Activated naive CD4-positive, alpha-beta T cell treated with anti-CD3 and anti-CD28 coated beads, Interleukin-2, amount 10 ng/mL, durations not matched to agents 7 days and 5 days (primary cell): ENCODE measurements around the gene AQP12A.
"Not testable (repeated sequence)": the region's sequence is repeated elsewhere in the genome, so short reads cannot be mapped to it uniquely, and the experiment has no call there.

ENCODE experiments used
- CTCF ChIA-PET: fragments of 350-600 bp; sonication (Branson Sonifier 250); formaldehyde crosslinking; loops from one replicate; lab custom pipeline; 2021; ENCODE audit warnings: antibody characterized with exemption; lab: Charles Lee
- DNase-seq: peaks from one replicate; pipeline ENCODE4 v3.0.0-alpha.2; 2020
- H3K27ac Mint-ChIP-seq: one replicate; pipeline ENCODE4 v1.8.0; 2021; ENCODE audit warnings: mild to moderate bottlenecking, moderate library complexity, mixed read lengths
- H3K27me3 Mint-ChIP-seq: one replicate; pipeline ENCODE4 v1.8.0; 2021; ENCODE audit warnings: mild to moderate bottlenecking, mixed read lengths
- H3K36me3 Mint-ChIP-seq: one replicate; pipeline ENCODE4 v1.8.0; 2021; ENCODE audit warnings: mixed read lengths
- H3K4me1 Mint-ChIP-seq: one replicate; pipeline ENCODE4 v1.8.0; 2021; ENCODE audit warnings: mixed read lengths
- H3K4me3 Mint-ChIP-seq: one replicate; pipeline ENCODE4 v1.8.0; 2021; ENCODE audit warnings: mild to moderate bottlenecking, moderate library complexity, mixed read lengths
- H3K9me3 Mint-ChIP-seq: one replicate; pipeline ENCODE4 v1.8.0; 2021; ENCODE audit warnings: mixed read lengths

The AQP12A gene

DNA sequence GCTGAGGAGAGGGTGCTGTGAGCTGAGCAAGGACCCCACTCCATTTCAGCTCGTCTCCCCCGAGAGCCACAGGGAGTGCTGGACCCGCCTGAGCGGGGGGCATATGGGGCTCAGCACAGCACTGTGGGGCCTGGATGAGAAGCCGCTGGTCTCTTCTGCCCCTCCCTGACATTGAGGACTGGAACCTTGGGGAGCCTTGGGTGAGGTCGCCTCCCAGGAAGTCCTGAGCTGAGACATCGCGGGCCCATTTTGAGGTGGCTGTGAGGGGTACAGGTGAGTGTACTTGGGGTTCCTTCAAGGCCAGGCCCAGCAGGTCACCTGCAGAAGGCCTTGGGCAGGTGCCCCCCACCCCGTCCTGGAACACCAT lies 3.1 kb upstream of the AQP12A start:
- no peaks in the 10 kb centered on the region for H3K9me3 Mint-ChIP-seq
- H3K4me1 Mint-ChIP-seq, result peaks cover 8% of the 10 kb centered on the region
- no peak overlapping the region for H3K27ac Mint-ChIP-seq
- no peak overlapping the region for H3K4me3 Mint-ChIP-seq
- no peak for DNase-seq
- CTCF ChIA-PET, result interaction anchor here (0.7 kb wide), 1 partner anchor 58 kb away, joined by 3 read pairs; no protein-coding TSS in a partner anchor
- peaks cover 24% of the 10 kb centered on the region for H3K27me3 Mint-ChIP-seq
- no peaks in the 10 kb centered on the region for H3K36me3 Mint-ChIP-seq

DNA sequence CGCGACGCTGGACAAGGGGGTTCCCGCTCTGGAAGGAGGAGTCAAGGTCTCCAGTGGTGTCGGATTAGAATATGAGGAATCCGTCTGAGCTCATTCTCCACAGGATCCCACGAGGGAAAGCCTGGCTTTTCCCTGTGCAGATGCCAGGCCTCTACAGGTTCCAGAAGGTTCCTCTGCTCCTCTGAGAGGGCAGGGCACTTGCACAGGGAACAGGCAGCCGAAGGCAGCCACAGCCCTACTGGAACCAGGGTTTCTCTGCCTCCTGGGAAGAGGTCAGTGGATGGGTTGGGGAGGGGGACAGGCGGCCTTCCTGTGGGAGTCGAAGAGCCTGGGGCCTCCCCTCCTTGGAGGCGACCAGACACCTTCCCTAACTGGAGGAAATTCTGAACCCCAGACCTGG lies 1.7 kb upstream of the AQP12A start:
- no peak overlapping the region for H3K27ac Mint-ChIP-seq
- H3K4me3 Mint-ChIP-seq, result no peak overlapping the region
- H3K36me3 Mint-ChIP-seq, result no peaks in the 10 kb centered on the region
- CTCF ChIA-PET, result no interaction called here
- no peaks in the 10 kb centered on the region for H3K9me3 Mint-ChIP-seq
- peaks cover 13% of the 10 kb centered on the region for H3K27me3 Mint-ChIP-seq
- peaks cover 3% of the 10 kb centered on the region for H3K4me1 Mint-ChIP-seq
- no peak for DNase-seq

DNA sequence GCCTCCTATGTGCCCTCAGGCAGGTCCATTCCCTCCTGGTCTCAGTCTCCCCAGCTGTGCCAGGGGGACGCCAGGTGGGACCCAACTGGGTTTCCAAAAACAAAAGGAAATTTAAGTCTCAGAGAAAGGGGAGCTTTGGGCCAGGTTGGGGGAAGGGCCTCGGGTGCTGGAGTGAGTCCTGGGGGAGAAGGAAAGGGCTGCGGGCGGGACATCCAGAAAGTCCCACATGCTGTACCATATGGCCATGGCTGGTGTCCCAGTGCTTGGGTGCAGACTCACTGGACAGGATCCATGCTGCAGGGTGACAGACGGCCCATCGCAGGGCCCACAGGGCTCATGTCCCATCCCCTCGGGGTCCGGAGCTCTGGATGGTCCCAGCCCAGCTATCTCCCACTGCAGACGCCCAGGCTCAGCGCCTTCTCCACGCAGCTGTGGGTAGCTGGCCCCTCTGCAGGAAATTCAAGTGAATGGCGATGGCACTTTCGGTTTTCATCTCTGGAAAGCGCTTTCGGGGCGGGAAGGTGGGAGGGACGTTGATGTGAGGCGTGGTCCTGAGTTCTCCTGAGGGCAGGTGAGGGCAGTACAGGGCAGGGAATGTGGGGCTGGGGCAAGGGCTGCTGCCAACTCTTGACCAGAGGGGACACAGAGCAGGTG lies 1.1 kb upstream of the AQP12A start:
- H3K4me3 Mint-ChIP-seq, CTCF ChIA-PET, H3K9me3 Mint-ChIP-seq, H3K27me3 Mint-ChIP-seq, H3K4me1 Mint-ChIP-seq, DNase-seq, H3K27ac Mint-ChIP-seq, H3K36me3 Mint-ChIP-seq: not testable (repeated sequence)

DNA sequence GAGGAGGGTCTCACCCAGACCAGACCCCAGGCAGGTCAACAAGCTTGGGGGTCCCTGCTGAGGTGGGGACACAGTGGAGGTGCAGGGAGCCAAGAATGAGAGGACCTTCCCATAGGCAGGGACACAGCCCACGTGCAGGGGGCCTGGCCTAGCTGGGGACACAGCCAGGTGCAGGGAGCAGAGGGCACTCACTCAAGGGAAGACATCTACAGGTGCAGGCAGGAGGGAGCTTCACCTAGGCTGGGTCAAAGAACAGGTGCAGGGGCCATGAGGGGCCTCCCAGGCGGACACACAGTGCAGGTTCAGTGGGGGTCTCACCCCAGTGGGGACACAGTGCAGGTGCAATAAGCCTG lies 615 bp upstream of the AQP12A start:
- CTCF ChIA-PET, H3K27ac Mint-ChIP-seq, H3K4me3 Mint-ChIP-seq, H3K27me3 Mint-ChIP-seq, H3K4me1 Mint-ChIP-seq, H3K9me3 Mint-ChIP-seq, H3K36me3 Mint-ChIP-seq, DNase-seq: not testable (repeated sequence)

DNA sequence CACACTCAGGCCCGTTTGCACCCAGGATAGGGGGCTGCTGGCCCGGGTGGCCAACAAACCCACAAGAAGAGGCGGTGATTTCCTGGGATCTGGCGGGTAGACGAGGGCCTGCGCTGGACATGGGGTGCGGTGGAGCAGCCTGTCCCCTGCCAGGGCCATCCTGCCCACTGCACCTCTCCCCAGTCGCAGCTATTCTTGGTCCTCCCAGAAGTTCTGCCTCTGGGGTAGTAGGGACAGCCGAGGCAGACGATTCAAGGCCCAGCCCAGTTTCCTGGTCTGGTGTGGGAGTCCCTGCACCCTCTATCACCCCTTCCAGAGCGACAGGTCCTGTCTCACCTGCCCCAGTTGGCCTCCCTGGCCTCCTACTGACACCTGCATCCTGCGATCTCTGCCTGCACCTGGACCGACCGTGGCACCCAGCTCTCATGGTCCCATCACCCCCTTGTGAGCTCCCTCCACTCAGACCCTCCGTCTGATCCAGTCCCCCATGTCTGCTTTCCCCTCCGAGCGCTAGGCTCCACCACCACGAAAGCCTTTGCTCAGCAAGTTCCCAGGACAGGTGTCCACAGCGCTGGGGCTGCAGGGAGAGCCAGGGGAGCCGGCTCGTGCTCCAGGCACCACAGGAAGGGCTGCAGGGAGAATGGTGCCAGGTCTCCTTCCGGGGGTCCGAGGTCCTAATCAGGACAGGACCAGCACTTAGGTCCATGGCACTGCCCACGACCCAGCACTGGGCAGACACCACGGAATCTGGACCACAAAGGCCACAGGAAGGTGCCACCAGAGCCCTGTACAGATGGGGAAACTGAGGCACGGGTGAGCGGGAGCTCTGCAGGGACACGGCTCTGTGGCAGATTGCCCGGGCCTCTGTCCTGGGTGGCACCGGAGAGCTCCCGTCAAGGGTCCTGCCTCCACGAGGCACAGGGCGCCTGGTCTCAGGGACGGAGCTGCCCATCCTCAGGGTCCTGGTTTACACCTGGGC lies 1.2 kb downstream of the AQP12A start:
- H3K4me3 Mint-ChIP-seq, H3K27ac Mint-ChIP-seq, H3K27me3 Mint-ChIP-seq, H3K4me1 Mint-ChIP-seq, CTCF ChIA-PET, H3K36me3 Mint-ChIP-seq, H3K9me3 Mint-ChIP-seq, DNase-seq: not testable (repeated sequence)

DNA sequence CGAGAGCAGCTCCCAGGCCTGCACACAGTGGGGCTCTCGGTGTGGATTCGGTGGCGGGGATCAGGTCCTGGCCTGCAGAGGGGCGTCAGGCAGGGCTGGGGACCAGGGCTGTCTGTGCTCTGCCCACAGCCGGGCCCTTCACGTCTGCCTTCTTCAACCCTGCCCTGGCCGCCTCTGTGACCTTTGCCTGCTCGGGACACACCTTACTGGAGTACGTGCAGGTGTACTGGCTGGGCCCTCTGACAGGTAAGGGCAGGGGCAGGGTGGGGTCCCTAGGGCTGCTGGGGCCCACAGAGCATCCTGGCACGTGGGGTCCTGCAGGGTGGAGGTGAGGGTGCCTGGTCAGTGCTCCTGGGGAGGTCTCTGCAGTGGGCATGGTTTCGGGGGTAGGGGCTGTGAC lies 2.6 kb downstream of the AQP12A start:
- H3K27ac Mint-ChIP-seq, DNase-seq, H3K36me3 Mint-ChIP-seq, H3K27me3 Mint-ChIP-seq, H3K4me1 Mint-ChIP-seq, H3K4me3 Mint-ChIP-seq, CTCF ChIA-PET, H3K9me3 Mint-ChIP-seq: not testable (repeated sequence)

DNA sequence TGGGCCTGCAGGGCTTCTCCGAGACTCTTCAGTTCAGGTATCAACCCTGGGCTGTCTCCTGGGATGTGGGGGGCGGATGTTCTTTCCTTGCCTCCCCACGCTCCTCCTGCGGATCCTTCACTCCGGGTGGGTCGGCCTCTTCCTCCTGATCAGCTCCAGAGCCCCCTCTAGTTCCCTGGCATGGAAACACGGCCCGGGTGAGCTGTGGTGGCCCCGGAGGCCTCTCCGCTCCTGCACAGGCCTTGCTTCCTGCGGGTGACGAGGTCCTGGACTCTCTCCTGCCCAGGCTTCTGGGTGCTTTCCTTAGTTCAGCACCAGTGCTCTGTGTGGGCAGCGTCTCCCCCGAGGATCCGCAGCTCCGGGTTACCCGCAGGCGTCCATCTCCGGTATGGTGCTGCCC lies 3.9 kb downstream of the AQP12A start:
- H3K36me3 Mint-ChIP-seq, H3K27me3 Mint-ChIP-seq, DNase-seq, CTCF ChIA-PET, H3K4me1 Mint-ChIP-seq, H3K4me3 Mint-ChIP-seq, H3K27ac Mint-ChIP-seq, H3K9me3 Mint-ChIP-seq: not testable (repeated sequence)

DNA sequence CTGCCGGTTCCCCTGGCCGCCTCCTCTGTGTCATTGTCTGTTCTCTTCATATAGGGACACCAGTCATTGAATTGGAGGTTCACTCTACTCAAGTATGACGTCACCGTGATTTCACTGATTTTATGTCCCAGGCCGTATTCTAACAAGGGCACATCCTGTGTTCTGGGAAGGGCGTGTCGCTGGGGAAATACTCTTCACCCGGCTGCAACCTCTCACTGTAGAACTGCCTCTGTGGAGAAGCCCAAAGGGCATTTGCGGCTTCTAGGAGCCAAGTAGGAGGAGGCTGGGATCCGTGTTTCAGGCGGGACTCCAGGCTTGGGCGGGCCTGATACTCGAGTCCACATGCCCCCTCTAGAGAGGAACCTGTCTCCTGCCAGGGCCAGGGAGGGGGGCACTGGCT lies 4.8 kb downstream of the AQP12A start:
- H3K36me3 Mint-ChIP-seq, H3K9me3 Mint-ChIP-seq, H3K27me3 Mint-ChIP-seq, H3K27ac Mint-ChIP-seq, CTCF ChIA-PET, DNase-seq, H3K4me3 Mint-ChIP-seq, H3K4me1 Mint-ChIP-seq: not testable (repeated sequence)

DNA sequence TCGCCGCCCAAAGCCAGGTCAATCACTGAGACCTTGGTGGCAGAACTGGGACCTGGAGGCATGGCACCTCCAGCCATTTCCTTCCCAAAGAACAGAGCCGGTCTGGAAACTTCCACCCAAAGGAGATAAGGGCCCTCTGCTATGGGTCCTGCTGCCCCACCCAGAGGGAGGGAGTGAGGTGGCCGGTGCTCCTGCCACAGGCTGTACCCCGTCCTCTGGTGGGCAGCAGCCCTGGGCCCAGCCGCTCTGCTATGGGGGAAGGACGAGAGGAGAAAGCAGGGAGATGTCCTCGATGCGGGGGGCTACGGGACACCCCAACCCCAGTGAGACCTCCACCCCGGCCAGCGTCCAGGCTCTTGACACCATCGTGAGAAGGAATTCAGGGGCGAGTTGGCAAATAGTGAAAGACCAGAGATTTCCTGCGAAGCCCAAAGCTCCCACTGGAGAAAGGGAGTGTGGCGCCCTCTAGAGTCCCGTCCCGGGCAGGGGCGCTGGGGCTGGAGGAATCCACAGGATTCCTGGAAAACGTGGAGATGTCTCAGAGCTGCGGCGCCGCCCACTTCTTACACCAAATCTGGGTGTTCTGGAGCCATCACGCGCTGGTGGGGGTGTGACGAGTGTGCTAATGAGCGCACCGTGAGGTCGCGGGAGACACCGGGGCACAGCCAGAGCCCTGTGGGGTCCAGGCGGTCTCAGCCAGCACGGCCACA lies 7.3 kb downstream of the AQP12A start:
- H3K27ac Mint-ChIP-seq, H3K4me3 Mint-ChIP-seq, H3K4me1 Mint-ChIP-seq, CTCF ChIA-PET, H3K36me3 Mint-ChIP-seq, H3K9me3 Mint-ChIP-seq: not testable (repeated sequence)
- peak; percentile 17 for DNase-seq
- peaks cover 26% of the 10 kb centered on the region for H3K27me3 Mint-ChIP-seq

DNA sequence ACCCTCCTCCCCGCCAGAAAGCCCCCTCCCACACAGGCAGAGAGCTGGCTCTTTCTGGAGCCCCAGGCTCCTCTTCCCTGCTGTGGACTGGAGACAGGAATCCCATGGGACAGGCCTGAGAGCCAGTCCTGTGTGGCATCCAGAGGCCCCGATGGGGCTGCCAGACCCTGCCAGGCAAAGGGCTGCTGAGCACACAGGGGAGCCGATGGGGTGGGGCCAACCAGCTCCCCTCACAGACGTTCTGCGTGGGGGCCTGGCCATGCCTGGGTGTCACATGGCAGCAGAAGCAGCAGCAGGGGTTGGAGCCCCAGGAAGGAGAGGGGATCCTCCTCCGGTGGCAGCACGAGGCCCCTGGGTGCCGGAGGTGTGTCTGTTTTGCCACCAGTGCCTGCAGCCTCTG lies 8.2 kb downstream of the AQP12A start:
- peaks cover 34% of the 10 kb centered on the region for H3K27me3 Mint-ChIP-seq
- not testable (repeated sequence) for H3K4me3 Mint-ChIP-seq, H3K36me3 Mint-ChIP-seq, H3K9me3 Mint-ChIP-seq, DNase-seq, H3K27ac Mint-ChIP-seq, H3K4me1 Mint-ChIP-seq
- CTCF ChIA-PET, result interaction anchor here (1.4 kb wide), 1 partner anchor 186 kb away, joined by 3 read pairs; no protein-coding TSS in a partner anchor

DNA sequence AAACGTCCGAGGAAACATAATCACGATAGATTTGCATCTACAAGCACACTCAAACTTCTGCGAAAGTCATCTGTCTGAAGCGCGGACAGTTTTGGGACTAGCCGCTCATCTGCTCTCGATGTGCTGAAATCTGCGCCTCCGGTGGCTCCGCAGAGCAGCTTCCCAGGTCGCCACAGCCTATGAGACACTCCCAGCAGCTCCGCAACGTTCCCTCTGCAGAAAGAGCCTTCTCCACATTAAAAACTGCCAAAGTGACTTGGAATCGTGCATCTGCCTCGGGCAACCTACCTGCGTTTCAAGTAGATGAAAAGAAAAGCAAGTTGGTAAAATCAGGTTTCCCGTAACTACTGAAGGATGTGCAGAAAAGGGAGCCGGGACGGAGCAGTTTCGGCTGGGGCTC lies 8.9 kb downstream of the AQP12A start:
- CTCF ChIA-PET, result interaction anchor here (1.4 kb wide), 1 partner anchor 187 kb away, joined by 3 read pairs; no protein-coding TSS in a partner anchor
- Mint-ChIP-seq H3K27me3 (peaks cover 42% of the 10 kb centered on the region), H3K4me1 (peaks cover 16% of the 10 kb centered on the region)
- H3K9me3 Mint-ChIP-seq, H3K27ac Mint-ChIP-seq, H3K4me3 Mint-ChIP-seq, H3K36me3 Mint-ChIP-seq, DNase-seq: not testable (repeated sequence)

DNA sequence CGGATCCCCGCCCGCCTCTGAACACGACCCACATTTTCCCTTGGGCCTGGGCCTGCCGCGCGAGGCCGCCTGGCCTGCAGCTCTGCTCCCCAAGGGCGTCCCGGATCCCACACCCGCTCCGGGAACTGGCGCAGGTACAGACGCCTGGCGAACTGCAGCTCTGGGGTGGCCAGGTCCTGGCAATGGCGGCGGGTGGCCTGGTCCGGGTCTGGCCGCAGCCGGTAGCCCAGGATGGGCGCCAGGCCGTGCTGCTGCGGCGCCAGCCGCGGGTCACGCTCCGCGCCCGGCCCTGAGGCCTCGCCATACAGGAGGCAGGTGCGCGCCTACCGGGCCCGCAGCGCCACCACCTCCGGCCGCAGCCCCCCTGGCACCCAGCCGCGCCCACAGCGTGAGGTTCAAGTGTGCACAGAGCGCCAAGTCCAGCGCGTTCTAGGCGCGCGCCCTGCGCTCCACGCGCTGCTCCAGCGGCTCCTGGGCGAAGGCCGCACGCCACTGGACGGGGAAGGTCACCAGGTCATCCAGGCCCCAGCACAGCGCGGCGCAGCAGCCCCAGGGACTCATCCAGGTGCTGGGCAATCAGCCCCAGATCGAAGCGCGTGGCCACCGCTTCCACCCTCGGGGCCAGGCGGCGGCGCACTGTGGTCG lies 9.5 kb downstream of the AQP12A start:
- H3K27me3 Mint-ChIP-seq, result peaks cover 48% of the 10 kb centered on the region
- CTCF ChIA-PET, result no interaction called here
- H3K9me3 Mint-ChIP-seq, result no peaks in the 10 kb centered on the region
- no peaks in the 10 kb centered on the region for H3K36me3 Mint-ChIP-seq
- DNase-seq, result no peak
- peaks cover 17% of the 10 kb centered on the region for H3K4me1 Mint-ChIP-seq
- no peak overlapping the region for H3K4me3 Mint-ChIP-seq
- H3K27ac Mint-ChIP-seq, result no peak overlapping the region

DNA sequence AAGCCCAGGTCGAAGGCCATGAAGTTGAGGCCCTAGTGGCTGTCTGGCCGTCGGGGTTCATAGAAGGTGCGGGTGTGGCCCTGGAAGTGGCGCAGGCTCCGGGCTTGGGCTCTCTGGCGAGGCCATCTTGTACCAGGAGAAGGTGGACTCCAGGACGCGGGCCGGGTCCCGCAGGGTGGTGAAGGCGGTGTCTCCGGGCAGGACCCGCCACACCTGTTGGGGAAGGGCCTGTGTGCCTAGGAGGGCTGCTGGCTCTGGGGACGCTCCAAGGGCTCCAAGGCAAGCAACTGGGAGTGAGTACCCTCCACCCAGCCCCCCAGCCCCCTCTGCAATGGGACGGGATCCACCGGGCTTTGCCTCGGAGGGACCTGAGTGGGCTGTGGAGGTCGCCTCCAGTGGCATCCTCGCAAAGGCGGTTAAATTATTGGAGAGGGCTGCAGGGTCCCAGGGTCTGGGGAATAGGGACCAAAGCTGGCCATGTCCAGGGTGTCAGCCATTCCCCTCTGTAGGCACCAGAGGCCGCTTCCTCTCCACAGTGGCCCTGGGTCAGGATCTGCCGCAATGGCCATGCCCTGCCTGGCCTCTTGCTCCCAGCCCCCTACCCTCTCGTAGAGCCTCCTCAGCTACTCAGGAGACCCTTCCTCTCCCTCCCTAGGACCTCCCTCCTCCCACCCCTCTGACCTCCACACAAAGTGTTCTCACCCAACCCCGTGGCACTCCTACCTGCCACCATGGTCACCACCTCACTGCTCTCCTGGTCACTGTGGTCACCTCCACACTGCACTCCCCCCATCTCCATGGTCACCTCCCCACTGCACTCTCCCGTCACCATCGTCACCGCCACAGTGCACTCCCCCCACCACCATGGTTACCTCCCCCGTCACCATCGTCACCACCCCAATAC lies 10.3 kb downstream of the AQP12A start:
- H3K36me3 Mint-ChIP-seq, result no peaks in the 10 kb centered on the region
- H3K27ac Mint-ChIP-seq, result no peak overlapping the region
- DNase-seq, result no peak
- CTCF ChIA-PET, result no interaction called here
- no peak overlapping the region for H3K4me3 Mint-ChIP-seq
- H3K27me3 Mint-ChIP-seq, result peaks cover 56% of the 10 kb centered on the region
- peaks cover 17% of the 10 kb centered on the region for H3K4me1 Mint-ChIP-seq
- H3K9me3 Mint-ChIP-seq, result no peaks in the 10 kb centered on the region
